OCI-LY3 (cell line): ENCODE data around the gene ZNF730.

Experiments
- H2AFZ ChIP-seq: fragments of 200-600, 300-600 bp; shearing (Covaris generic); 2 replicates; pipeline ENCODE4 v1.6.0; 2014; ENCODE audit warnings: antibody characterized with exemption, low read depth, low read length
- H3K27ac ChIP-seq: fragments of 200-600, 300-600 bp; sonication (generic); 2 replicates; pipeline ENCODE4 v1.5.1; 2014; ENCODE audit warnings: mild to moderate bottlenecking, low read length, moderate library complexity, mixed read lengths
- H3K27me3 ChIP-seq: fragments of 200-600, 300-600 bp; sonication (generic); 2 replicates; pipeline ENCODE4 v1.6.1; 2014; ENCODE audit warnings: low read depth, low read length, mixed read lengths
- H3K36me3 ChIP-seq: fragments of 200-600, 300-600 bp; sonication (generic); replicated peaks from 2 replicates; pipeline ENCODE3; 2014; ENCODE audit warnings: low read depth, low read length, mixed read lengths
- H3K4me1 ChIP-seq: fragments of 300-600, 200-600 bp; sonication (generic); 2 replicates; pipeline ENCODE4 v1.6.1; 2014; ENCODE audit warnings: low read length, mixed read lengths
- H3K4me2 ChIP-seq: fragments of 200-600, 300-600 bp; sonication (generic); 2 replicates; pipeline ENCODE4 v1.6.1; 2014; ENCODE audit warnings: low read length, mixed read lengths
- H3K4me3 ChIP-seq: fragments of 300-600, 200-600 bp; sonication (generic); 2 replicates; pipeline ENCODE4 v1.5.1; 2014; ENCODE audit warnings: antibody characterized with exemption, mild to moderate bottlenecking, low read length, moderate library complexity
- H3K79me2 ChIP-seq: fragments of 300-600, 200-600 bp; shearing (Covaris generic); 2 replicates; pipeline ENCODE4 v1.6.1; 2014; ENCODE audit warnings: mild to moderate bottlenecking, low read length, mixed read lengths
- H3K9ac ChIP-seq: fragments of 300-600, 200-600 bp; shearing (Covaris generic); 2 replicates; pipeline ENCODE4 v1.6.0; 2014; ENCODE audit warnings: mild to moderate bottlenecking, low read length, moderate library complexity
- H3K9me3 ChIP-seq: fragments of 200-600, 300-600 bp; shearing (Covaris generic); 2 replicates; pipeline ENCODE4 v1.6.1; 2014; ENCODE audit warnings: low read length, mixed read lengths; ENCODE audit not compliant: insufficient read depth
- H4K20me1 ChIP-seq: fragments of 200-600, 300-600 bp; sonication (generic); 2 replicates; pipeline ENCODE4 v1.6.1; 2016; ENCODE audit warnings: low read length, mixed read lengths; ENCODE audit not compliant: insufficient read depth
- EZH2phosphoT487 ChIP-seq: fragments of 200-600 bp; shearing (Covaris generic); IDR thresholded peaks from 2 replicates; pipeline ENCODE4 v1.6.1; 2018; ENCODE audit warnings: antibody characterized with exemption, mixed run types, low read depth
- TF ChIP-seq, protein P1 (sequence below): fragments of 200-600, 300-600 bp; sonication (generic); IDR thresholded peaks from 2 replicates; pipeline ENCODE4 v1.5.1; 2014; ENCODE audit warnings: antibody characterized with exemption, low read length, low read depth

The ZNF730 gene

DNA sequence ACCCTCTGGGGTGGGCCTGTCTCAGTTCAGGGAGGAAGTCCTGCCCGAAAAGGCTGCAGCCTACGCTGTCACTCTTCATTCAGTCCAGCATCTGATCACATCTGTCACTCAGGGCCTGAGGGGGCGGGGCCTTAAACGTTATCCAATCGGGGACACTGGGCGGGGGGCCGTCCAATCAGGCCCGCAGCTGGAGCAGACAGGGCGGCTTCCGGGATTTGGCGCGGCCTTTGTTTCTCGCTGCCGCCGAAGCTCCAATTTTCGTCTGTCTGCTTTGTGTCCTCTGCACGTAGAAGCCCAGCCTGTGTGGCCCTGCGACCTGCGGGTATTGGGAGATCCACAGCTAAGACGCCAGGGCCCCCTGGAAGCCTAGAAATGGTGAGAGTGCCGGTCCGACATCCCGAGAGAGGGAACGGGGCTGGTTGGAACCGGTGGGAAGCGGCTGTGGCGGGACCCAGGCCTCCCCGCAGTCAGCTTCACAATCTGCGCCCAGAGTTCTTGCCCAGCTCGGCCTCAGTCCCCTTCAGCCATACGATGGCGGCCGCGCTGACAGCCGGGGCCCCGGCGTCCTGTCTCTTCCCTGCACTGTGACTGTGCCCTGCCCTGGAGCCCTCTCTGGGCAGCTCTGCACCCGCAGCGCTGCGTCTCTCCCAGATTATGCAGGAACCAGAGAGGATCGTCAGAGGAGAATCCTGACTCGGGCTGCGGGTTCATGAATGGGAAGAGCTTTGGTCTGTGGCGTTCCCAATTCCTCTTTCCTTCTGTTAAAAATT lies at the start of gene ZNF730:
Gene ZNF730, plus strand, starts transcription at position 224 of the 770 bp plus-strand sequence. Its CDS starts 149 bp downstream, at position 373.
- Histone ChIP-seq H3K9ac (peak within 1 kb of the TSS; percentile 66), H3K4me3 (peak within 1 kb of the TSS; percentile 80), H2AFZ (no peak within 1 kb of the TSS), H3K79me2 (no peaks in the 10 kb centered on the region), H3K9me3 (no peaks in the 10 kb centered on the region), H3K27me3 (no peaks in the 10 kb centered on the region), H3K4me1 (no peaks in the 10 kb centered on the region), H4K20me1 (no peaks in the 10 kb centered on the region), H3K36me3 (peaks cover 42% of the 10 kb centered on the region), H3K27ac (0 out of 2 replicates have a peak within 1 kb of the TSS, but pooled peaks have one; percentile 22), H3K4me2 (peak within 1 kb of the TSS; percentile 48)
- TF ChIP-seq, protein P1, sequence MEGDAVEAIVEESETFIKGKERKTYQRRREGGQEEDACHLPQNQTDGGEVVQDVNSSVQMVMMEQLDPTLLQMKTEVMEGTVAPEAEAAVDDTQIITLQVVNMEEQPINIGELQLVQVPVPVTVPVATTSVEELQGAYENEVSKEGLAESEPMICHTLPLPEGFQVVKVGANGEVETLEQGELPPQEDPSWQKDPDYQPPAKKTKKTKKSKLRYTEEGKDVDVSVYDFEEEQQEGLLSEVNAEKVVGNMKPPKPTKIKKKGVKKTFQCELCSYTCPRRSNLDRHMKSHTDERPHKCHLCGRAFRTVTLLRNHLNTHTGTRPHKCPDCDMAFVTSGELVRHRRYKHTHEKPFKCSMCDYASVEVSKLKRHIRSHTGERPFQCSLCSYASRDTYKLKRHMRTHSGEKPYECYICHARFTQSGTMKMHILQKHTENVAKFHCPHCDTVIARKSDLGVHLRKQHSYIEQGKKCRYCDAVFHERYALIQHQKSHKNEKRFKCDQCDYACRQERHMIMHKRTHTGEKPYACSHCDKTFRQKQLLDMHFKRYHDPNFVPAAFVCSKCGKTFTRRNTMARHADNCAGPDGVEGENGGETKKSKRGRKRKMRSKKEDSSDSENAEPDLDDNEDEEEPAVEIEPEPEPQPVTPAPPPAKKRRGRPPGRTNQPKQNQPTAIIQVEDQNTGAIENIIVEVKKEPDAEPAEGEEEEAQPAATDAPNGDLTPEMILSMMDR = no peak
- no peak for TF ChIP-seq EZH2phosphoT487

- Histone ChIP-seq H2AFZ (no peak overlapping the region), H3K4me1 (no peaks in the 10 kb centered on the region), H3K4me2 (no peak overlapping the region), H3K27me3 (no peaks in the 10 kb centered on the region), H3K4me3 (no peak overlapping the region), H3K27ac (no peak overlapping the region), H3K36me3 (no peaks in the 10 kb centered on the region), H3K79me2 (peaks cover 5% of the 10 kb centered on the region), H3K9me3 (0 out of 2 replicates have a peak, but pooled peaks cover 2% of the 10 kb centered on the region), H3K9ac (no peak overlapping the region), H4K20me1 (no peaks in the 10 kb centered on the region)
- TF ChIP-seq EZH2phosphoT487 = no peak
- TF ChIP-seq, protein P1 = no peak
Observed at GRCh38 chr19:23070353-23071146, 46.3 kb upstream of the ZNF730 start.

- TF ChIP-seq, protein P1 = no peak
- TF ChIP-seq EZH2phosphoT487 = no peak
- Histone ChIP-seq H3K9me3 (0 out of 2 replicates have a peak, but pooled peaks cover 2% of the 10 kb centered on the region), H2AFZ (no peak overlapping the region), H3K27me3 (no peaks in the 10 kb centered on the region), H3K4me2 (no peak overlapping the region), H3K9ac (no peak overlapping the region), H3K79me2 (peaks cover 10% of the 10 kb centered on the region), H3K36me3 (peaks cover 3% of the 10 kb centered on the region), H3K27ac (no peak overlapping the region), H3K4me3 (no peak overlapping the region), H3K4me1 (peaks cover 3% of the 10 kb centered on the region), H4K20me1 (no peaks in the 10 kb centered on the region)
Observed at GRCh38 chr19:23071147-23071511, 45.7 kb upstream of the ZNF730 start.
